ENCODE data around the gene TMEM184A.
"Not testable (repeated sequence)": the region's sequence is repeated elsewhere in the genome, so short reads cannot be mapped to it uniquely, and the experiment has no call there.

Gene TMEM184A

DNA sequence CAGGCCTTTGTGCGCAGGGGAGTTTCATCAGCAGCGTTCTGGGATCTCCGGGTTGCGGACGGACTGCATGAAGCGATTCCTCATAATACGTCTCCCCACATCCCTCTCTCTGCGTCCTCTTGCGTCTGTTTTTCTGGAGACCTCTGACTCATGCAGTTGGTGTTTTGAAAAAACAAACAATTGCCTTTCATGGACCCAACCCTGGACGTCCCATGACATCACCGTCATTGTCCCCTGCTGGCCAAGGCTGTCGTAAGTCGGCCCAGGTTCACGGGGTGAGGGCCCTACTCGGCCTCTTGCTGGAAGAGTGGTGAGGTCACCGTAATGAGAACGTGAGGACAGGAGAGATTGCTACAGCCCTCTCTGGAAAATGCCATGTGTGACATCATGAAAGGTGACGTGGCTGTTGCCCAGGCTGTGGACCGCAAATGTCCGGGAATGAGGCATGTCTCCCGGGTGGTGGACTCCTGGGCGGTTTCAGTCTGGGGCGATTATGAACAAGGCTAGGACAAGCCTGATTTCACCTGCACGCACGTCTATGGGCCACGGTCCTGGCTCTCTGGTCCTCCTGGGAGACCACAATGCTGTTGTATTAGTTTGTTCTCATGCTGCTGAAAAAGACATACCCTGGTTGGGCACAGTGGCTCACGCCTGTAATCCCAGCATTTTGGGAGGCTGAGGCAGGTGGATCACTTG is 35.3 kb downstream of the TMEM184A start:
- H3K36me3 ChIP-seq (ENCODE audit: control insufficient read depth, insufficient read depth, low read length): no peaks in the 10 kb centered on the region
- H3K4me3 ChIP-seq (ENCODE audit: insufficient read depth, low read depth, low read length): no peak overlapping the region

DNA sequence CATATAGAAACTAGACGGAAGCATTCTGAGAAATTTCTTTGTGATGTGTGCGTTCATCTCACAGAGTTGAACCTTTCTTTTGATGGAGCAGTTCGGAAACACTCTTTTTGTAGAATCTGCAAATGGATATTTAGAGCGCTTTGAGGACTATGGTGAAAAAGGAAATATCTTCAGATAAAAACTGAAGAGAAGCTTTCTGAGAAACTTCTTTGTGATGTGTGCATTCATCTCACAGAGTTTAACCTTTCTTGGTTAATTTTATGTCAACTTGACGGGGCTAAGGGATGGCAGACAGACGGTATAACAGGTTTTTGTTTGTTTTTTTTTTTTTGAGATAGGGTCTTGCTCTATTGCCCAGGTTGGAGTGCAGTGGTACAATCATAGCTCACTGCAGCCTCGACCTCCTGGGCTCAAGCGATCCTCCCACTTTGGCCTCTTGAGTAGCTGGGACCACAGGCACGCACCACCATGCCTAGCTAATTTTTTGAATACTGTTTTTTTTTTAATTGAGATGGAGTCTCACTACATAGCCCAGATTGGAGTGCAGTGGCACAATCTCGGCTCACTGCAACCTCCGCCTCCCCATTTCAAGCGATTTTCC is 36.6 kb downstream of the TMEM184A start:
- not testable (repeated sequence) for H3K9me3 ChIP-seq (ENCODE audit: control insufficient read depth, low read length); H3K36me3 ChIP-seq (ENCODE audit: control insufficient read depth, insufficient read depth, low read length); H3K4me1 ChIP-seq (ENCODE audit: control insufficient read depth, insufficient read depth, low read length); H3K4me3 ChIP-seq (ENCODE audit: insufficient read depth, low read depth, low read length); H3K27me3 ChIP-seq (ENCODE audit: control insufficient read depth, insufficient read depth, low read length, poor library complexity, severe bottlenecking); H3K27ac ChIP-seq (ENCODE audit: insufficient read depth, low read depth, low read length, poor library complexity, severe bottlenecking)
- 92 to 93% methylated on average over 12 of the region's 12 CpGs for WGBS, 2 experiments

More for the DNA sequence above, 35.3 kb downstream of the TMEM184A start:
- Histone ChIP-seq H3K27ac (ENCODE audit: insufficient read depth, low read depth, low read length, poor library complexity, severe bottlenecking) (no peak overlapping the region), H3K4me1 (ENCODE audit: control insufficient read depth, insufficient read depth, low read length) (peaks cover 7% of the 10 kb centered on the region), H3K27me3 (ENCODE audit: control insufficient read depth, insufficient read depth, low read length, poor library complexity, severe bottlenecking) (no peaks in the 10 kb centered on the region), H3K9me3 (ENCODE audit: control insufficient read depth, low read length) (no peaks in the 10 kb centered on the region)
- 87 to 88% methylated on average over 27 of the region's 27 CpGs for WGBS, 2 experiments

DNA sequence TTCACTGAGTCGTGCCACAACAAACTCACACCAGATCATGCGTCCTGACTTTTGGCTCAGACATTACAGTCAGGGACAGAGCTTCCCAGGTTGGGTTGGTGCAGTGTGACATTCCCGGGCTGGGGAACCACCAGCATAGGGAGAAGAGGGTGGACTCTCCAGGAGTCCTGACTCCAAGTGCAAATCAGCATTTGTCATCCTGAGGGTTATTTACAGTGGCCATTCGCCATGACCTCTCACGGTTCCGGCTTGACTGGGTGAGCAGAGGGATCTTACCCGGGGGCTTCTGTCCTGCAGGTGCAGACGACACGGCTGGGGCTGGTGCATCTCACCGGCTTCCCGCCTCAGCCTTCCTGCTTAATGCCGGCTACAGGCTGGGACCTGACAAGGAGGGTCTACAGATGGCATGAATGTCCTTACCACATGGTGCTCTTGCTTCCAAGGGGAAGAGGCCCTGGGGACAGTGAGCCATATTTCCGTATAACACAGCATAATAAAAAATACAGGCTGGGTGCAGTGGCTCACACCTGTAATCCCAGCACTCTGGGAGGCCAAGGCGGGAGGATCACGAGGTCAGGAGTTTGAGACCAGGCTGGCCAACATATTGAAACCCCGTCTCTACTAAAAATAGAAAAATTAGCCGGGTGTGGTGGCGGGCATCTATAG is 39.3 kb downstream of the TMEM184A start:
- 90 to 93% methylated on average over 18 of the region's 18 CpGs for WGBS, 2 experiments
- H3K27ac ChIP-seq (ENCODE audit: insufficient read depth, low read depth, low read length, poor library complexity, severe bottlenecking): no peak overlapping the region
- no peaks in the 10 kb centered on the region for H3K36me3 ChIP-seq (ENCODE audit: control insufficient read depth, insufficient read depth, low read length)
- no peaks in the 10 kb centered on the region for H3K9me3 ChIP-seq (ENCODE audit: control insufficient read depth, low read length)
- H3K27me3 ChIP-seq (ENCODE audit: control insufficient read depth, insufficient read depth, low read length, poor library complexity, severe bottlenecking): no peaks in the 10 kb centered on the region
- no peaks in the 10 kb centered on the region for H3K4me1 ChIP-seq (ENCODE audit: control insufficient read depth, insufficient read depth, low read length)
- H3K4me3 ChIP-seq (ENCODE audit: insufficient read depth, low read depth, low read length): no peak overlapping the region

DNA sequence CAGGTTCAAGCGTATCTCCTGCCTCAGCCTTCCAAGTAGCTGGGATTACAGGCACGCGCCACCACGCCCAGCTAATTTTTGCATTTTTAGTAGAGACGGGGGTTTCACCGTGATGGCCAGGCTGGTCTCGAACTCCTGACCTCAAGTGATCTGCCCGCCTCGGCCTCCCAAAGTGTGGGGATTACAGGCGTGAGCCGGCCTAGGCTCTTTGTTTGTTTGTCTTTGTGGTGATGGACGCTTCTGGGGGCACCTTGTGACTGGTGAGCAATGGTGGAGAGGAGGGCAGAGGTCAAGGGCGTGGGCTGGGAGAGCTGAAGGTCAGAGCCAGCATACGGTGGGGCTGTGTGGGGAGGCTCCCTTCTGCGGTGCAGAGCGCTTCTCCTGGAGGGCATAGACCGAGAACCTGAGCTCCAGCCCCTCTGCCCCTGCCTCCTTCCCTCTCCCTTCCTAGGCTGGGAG is 40.5 kb downstream of the TMEM184A start:
- WGBS, 2 experiments: 87 to 91% methylated on average over 17 of the region's 17 CpGs
- not testable (repeated sequence) for H3K27ac ChIP-seq (ENCODE audit: insufficient read depth, low read depth, low read length, poor library complexity, severe bottlenecking); H3K36me3 ChIP-seq (ENCODE audit: control insufficient read depth, insufficient read depth, low read length); H3K4me1 ChIP-seq (ENCODE audit: control insufficient read depth, insufficient read depth, low read length); H3K9me3 ChIP-seq (ENCODE audit: control insufficient read depth, low read length); H3K4me3 ChIP-seq (ENCODE audit: insufficient read depth, low read depth, low read length); H3K27me3 ChIP-seq (ENCODE audit: control insufficient read depth, insufficient read depth, low read length, poor library complexity, severe bottlenecking)

DNA sequence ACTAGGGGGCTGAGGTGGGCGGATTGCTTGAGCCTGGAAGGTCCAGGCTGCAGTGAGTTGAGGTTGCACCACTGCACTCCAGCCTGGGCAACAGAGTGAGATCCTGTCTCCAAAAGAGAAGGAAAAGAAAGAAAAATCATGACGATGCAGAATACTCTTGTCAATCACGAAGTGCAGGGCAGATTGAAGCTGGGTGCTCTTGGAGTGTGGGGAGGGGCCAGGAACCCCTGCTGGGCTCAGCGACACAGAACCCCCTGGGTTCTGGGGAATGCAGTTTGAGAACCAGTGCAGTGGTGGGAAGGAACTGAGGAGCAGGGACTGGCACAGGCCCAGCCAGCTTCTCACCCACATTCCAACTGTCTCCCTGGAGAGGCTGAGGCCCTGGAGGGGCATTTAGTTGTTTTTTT is 41.0 kb downstream of the TMEM184A start:
- Histone ChIP-seq H3K27ac (ENCODE audit: insufficient read depth, low read depth, low read length, poor library complexity, severe bottlenecking) (no peak overlapping the region), H3K4me3 (ENCODE audit: insufficient read depth, low read depth, low read length) (no peak overlapping the region), H3K4me1 (ENCODE audit: control insufficient read depth, insufficient read depth, low read length) (no peaks in the 10 kb centered on the region), H3K36me3 (ENCODE audit: control insufficient read depth, insufficient read depth, low read length) (no peaks in the 10 kb centered on the region), H3K9me3 (ENCODE audit: control insufficient read depth, low read length) (no peaks in the 10 kb centered on the region), H3K27me3 (ENCODE audit: control insufficient read depth, insufficient read depth, low read length, poor library complexity, severe bottlenecking) (no peaks in the 10 kb centered on the region)
- WGBS, 2 experiments: 88 to 89% methylated on average over 4 of the region's 4 CpGs

DNA sequence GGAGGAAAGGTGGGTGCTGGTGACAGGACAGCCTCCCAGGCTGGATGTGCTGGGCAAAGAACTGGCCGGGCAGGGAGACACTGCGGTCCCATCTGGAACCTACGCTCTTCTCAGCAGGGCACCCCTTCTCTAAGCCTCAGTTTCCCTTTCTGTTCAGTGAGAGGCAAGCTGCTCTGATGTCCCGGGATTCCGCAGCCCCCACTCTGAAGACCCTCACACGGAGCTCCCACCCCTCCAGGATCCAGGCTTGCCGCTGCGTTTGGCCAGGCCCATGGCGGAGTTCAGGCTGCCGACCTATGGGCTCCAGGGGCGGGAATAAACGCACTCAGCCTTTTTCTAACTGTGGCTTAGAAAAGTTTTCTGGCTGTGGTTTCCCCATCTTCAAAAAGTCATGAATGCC is 41.6 kb downstream of the TMEM184A start:
- no peak overlapping the region for H3K27ac ChIP-seq (ENCODE audit: insufficient read depth, low read depth, low read length, poor library complexity, severe bottlenecking)
- 91% methylated on average over 12 of the region's 12 CpGs for WGBS, 2 experiments
- H3K36me3 ChIP-seq (ENCODE audit: control insufficient read depth, insufficient read depth, low read length): no peaks in the 10 kb centered on the region
- H3K4me1 ChIP-seq (ENCODE audit: control insufficient read depth, insufficient read depth, low read length): no peaks in the 10 kb centered on the region
- no peaks in the 10 kb centered on the region for H3K9me3 ChIP-seq (ENCODE audit: control insufficient read depth, low read length)
- no peaks in the 10 kb centered on the region for H3K27me3 ChIP-seq (ENCODE audit: control insufficient read depth, insufficient read depth, low read length, poor library complexity, severe bottlenecking)
- no peak overlapping the region for H3K4me3 ChIP-seq (ENCODE audit: insufficient read depth, low read depth, low read length)

DNA sequence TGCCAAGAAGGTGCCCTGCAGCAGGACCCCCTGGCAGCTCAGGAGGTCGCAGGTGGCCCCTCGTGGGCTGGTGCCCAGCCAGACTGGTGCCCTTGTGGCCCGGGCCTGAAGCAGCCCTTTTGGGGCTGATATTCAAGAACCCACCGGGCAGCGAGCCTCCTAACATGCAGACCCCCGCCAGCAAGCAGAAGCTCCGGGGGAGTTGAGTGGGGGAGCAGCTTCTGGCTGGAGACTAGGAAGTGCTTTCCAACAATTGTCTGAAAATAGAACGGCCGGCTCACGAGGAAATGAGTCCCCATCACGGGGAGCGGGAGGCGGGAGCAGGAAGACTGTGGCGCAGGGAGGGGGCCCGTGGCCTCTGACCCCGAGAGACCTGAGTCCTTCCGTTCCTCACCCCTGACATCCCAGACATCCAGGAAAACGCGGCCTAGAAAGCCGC is 42.3 kb downstream of the TMEM184A start:
- WGBS, 2 experiments: 82 to 89% methylated on average over 20 of the region's 20 CpGs
- Histone ChIP-seq H3K27ac (ENCODE audit: insufficient read depth, low read depth, low read length, poor library complexity, severe bottlenecking) (no peak overlapping the region), H3K4me1 (ENCODE audit: control insufficient read depth, insufficient read depth, low read length) (no peaks in the 10 kb centered on the region), H3K9me3 (ENCODE audit: control insufficient read depth, low read length) (no peaks in the 10 kb centered on the region), H3K4me3 (ENCODE audit: insufficient read depth, low read depth, low read length) (no peak overlapping the region), H3K27me3 (ENCODE audit: control insufficient read depth, insufficient read depth, low read length, poor library complexity, severe bottlenecking) (no peaks in the 10 kb centered on the region), H3K36me3 (ENCODE audit: control insufficient read depth, insufficient read depth, low read length) (no peaks in the 10 kb centered on the region)

DNA sequence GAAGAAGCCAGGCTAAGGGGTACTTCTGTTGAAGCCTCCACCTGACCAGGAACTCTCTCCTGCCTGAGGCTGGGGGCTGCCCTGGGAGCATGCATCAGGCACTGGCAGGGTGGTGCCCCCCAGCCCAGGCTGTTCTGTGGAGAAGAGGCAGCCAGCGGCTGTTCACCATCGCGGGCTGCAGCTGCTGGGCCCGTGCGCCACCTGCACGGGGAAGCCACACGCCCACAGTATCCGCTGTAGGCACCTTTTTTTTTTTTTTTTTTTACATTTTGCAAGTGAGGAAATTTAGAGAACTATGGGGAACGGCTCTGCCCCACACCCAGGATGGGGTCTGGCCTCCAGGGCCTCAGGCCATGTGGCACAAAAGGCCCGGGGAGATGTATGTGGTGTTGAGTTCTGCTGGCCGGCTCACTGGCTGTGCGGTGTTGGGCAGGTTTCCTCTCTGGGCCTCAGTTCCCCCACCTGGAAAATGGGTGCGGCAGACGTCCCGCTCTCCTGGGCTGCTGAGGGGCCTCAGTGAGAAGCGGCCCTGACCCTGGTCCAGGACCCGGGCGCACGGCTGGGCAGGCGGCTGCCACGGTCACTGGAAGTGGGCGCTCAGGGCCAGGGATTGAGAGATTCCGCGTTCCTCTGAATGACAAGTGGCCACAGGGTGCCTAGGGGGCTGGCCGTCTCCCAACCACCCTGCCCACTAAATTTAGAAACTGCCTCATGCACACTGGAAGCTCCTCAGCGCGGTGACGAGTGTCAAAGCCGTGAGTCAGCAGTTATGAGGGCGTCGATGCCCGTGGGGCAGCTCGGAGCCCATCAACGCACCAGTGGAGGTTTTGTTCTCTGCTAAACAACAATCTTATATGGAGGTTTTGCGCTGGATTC is 43.0 kb downstream of the TMEM184A start:
- no peaks in the 10 kb centered on the region for H3K36me3 ChIP-seq (ENCODE audit: control insufficient read depth, insufficient read depth, low read length)
- H3K4me3 ChIP-seq (ENCODE audit: insufficient read depth, low read depth, low read length): no peak overlapping the region
- 90 to 91% methylated on average over 35 of the region's 35 CpGs for WGBS, 2 experiments
- H3K27ac ChIP-seq (ENCODE audit: insufficient read depth, low read depth, low read length, poor library complexity, severe bottlenecking): no peak overlapping the region
- H3K4me1 ChIP-seq (ENCODE audit: control insufficient read depth, insufficient read depth, low read length): no peaks in the 10 kb centered on the region
- H3K9me3 ChIP-seq (ENCODE audit: control insufficient read depth, low read length): no peaks in the 10 kb centered on the region
- H3K27me3 ChIP-seq (ENCODE audit: control insufficient read depth, insufficient read depth, low read length, poor library complexity, severe bottlenecking): no peaks in the 10 kb centered on the region

DNA sequence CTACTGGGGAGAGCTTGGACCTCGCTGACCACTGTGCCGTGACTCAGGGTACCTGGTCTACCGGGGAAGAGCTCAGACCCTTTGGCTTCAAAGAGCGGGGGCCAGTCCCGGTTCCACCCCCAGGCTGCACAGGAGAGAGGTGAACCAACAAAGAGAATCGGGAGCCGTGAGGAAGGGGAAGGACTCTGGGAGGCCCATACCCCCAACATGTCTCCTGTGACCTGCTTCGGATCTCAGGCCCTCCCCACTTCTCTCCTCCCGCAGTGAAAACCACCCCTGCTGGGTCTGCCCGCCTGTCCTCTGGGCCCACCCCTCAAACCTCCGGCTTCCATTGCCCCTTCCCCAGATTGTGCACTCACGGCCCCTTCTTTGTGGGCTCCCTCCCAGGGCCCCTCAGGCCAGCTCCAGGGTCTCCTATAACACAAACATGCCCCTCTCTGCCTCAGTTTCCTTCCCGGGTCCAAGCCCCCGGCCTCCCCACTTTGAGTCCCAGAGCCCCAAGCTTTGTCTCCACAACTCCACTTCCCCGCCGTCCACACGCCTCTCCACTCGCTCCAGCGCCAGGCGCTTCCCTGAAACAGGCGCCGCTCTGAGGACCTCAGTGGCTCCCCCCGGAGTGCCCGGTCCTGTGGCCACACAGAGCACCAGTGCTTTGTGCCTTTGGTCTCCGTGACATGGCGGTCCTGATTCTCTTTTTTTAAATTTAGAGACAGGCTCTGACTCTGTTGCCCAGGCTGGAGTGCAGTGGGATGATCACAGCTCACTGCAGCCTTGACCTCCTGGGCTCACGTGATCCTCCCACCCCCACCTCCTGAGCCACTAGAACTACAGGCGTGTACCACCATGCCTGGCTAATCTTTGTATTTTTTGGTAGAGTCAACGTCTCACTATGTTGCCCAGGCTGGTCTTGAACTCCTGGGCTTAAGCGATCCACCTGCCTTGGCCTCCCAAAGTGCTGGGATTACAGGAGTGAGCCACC is 44.3 kb downstream of the TMEM184A start:
- 91 to 92% methylated on average over 30 of the region's 30 CpGs for WGBS, 2 experiments

More for the DNA sequence above, 44.3 kb downstream of the TMEM184A start:
- H3K9me3 ChIP-seq (ENCODE audit: control insufficient read depth, low read length): no peaks in the 10 kb centered on the region
- no peak overlapping the region for H3K4me3 ChIP-seq (ENCODE audit: insufficient read depth, low read depth, low read length)
- no peaks in the 10 kb centered on the region for H3K27me3 ChIP-seq (ENCODE audit: control insufficient read depth, insufficient read depth, low read length, poor library complexity, severe bottlenecking)
- no peaks in the 10 kb centered on the region for H3K4me1 ChIP-seq (ENCODE audit: control insufficient read depth, insufficient read depth, low read length)
- H3K36me3 ChIP-seq (ENCODE audit: control insufficient read depth, insufficient read depth, low read length): no peaks in the 10 kb centered on the region
- H3K27ac ChIP-seq (ENCODE audit: insufficient read depth, low read depth, low read length, poor library complexity, severe bottlenecking): no peak overlapping the region
